Adrenal gland (tissue), 5 donors: ENCODE measurements around the gene LINC01488.

Experiments
- CTCF ChIP-seq, 6 experiments: fragments of 450-650 bp in 4 of 6; fragments of 200-600 bp in 2 of 6; sonication (generic) in 1 of 6; IDR thresholded peaks; 1 replicate in 5 of 6; 2 replicates in 1 of 6; pipeline versions ENCODE4 v1.5.1 to v1.8.0; 2016 to 2021; ENCODE audit warnings: antibody characterized with exemption in 6 of 6, mild to moderate bottlenecking in 2 of 6, moderate library complexity in 1 of 6
- POLR2A ChIP-seq, 2 donors: fragments of 450-650 bp; IDR thresholded peaks; one replicate each; pipeline ENCODE4 v1.6.1; 2017; ENCODE audit warnings: antibody characterized with exemption in 2 of 2, mild to moderate bottlenecking in 2 of 2, moderate library complexity in 1 of 2
- donor health status: DM: no; HTN: no; CAD: no.

- TF ChIP-seq CTCF (IDR thresholded peaks at IDR 0.05) (no peak), POLR2A (IDR thresholded peaks at IDR 0.05) (no peak)
These were observed 11.2 kb upstream of the LINC01488 start for GRCh38 chr11:69470301-69470700.
